PC-9 (cell line): Measurements from ENCODE around the gene PRAC2. TPM values are rescaled to one million over a fixed set of nuclear protein-coding genes. Genes with fewer than 3 reads are reported as not detected.

ENCODE experiments used
- BruUV-seq: library from RNA; stranded (reverse); fragments of 400-500 nt; replicated peaks from 2 replicates; lab custom pipeline; 2021; lab: Mats Ljungman, UMichigan
- CTCF ChIA-PET: fragments of 300-600 bp; sonication (Branson Sonifier 250); formaldehyde crosslinking; loops from one replicate; lab custom pipeline; 2022; ENCODE audit warnings: antibody characterized with exemption; lab: Charles Lee
- POLR2A ChIA-PET: fragments of 300-600 bp; sonication (Branson Sonifier 250); formaldehyde crosslinking; loops from one replicate; lab custom pipeline; 2022; ENCODE audit warnings: antibody characterized with exemption; ENCODE audit not compliant: unreplicated experiment; lab: Charles Lee
- DNase-seq, 2 experiments: peaks; one replicate each; pipeline versions ENCODE4 v3.0.0 to v3.0.0-alpha.2; 2015 to 2022; ENCODE audit warnings: mixed read lengths in 1 of 2
- H2AFZ ChIP-seq: fragments of 200-600 bp; sonication (generic); 2 replicates; pipeline ENCODE4 v1.8.1; 2017; ENCODE audit warnings: antibody characterized with exemption
- H3F3A ChIP-seq: fragments of 200-600 bp; sonication (generic); 2 replicates; pipeline ENCODE4 v1.8.1; 2017; ENCODE audit warnings: antibody characterized with exemption, mild to moderate bottlenecking, low read depth; ENCODE audit not compliant: insufficient read depth
- H3K27ac ChIP-seq: fragments of 200-600 bp; sonication (generic); 2 replicates; pipeline ENCODE4 v1.6.1; 2016; ENCODE audit warnings: mixed run types
- H3K27me3 ChIP-seq: fragments of 200-600 bp; sonication (generic); 2 replicates; pipeline ENCODE4 v1.6.1; 2016; ENCODE audit warnings: low read depth, mixed run types; ENCODE audit not compliant: insufficient read depth
- H3K36me3 ChIP-seq: fragments of 200-600 bp; sonication (generic); 2 replicates; pipeline ENCODE4 v1.6.1; 2016; ENCODE audit warnings: low read depth, mixed run types
- H3K4me1 ChIP-seq: fragments of 200-600 bp; sonication (generic); replicated peaks from 2 replicates; pipeline ENCODE4 v1.6.1; 2016; ENCODE audit warnings: mixed run types; ENCODE audit not compliant: insufficient read depth
- H3K4me2 ChIP-seq: fragments of 200-600 bp; sonication (generic); 2 replicates; pipeline ENCODE4 v1.6.1; 2017; ENCODE audit warnings: mixed run types
- H3K4me3 ChIP-seq: fragments of 200-600 bp; sonication (generic); 2 replicates; pipeline ENCODE4 v1.6.1; 2016; ENCODE audit warnings: mixed run types
- H3K79me2 ChIP-seq: fragments of 200-600 bp; sonication (generic); 2 replicates; pipeline ENCODE4 v1.6.1; 2017; ENCODE audit warnings: low read depth, mixed run types
- H3K9me2 ChIP-seq: fragments of 200-600 bp; sonication (generic); 2 replicates; pipeline ENCODE4 v1.8.1; 2017; ENCODE audit warnings: mild to moderate bottlenecking; ENCODE audit not compliant: insufficient read depth
- H3K9me3 ChIP-seq: fragments of 200-600 bp; sonication (generic); 2 replicates; pipeline ENCODE4 v1.8.1; 2016; ENCODE audit warnings: low read depth; ENCODE audit not compliant: insufficient read depth
- H4K20me1 ChIP-seq: fragments of 200-600 bp; sonication (generic); 2 replicates; pipeline ENCODE4 v1.8.1; 2017; ENCODE audit not compliant: insufficient read depth
- EZH2 ChIP-seq: fragments of 200-600 bp; sonication (generic); IDR thresholded peaks from 2 replicates; pipeline ENCODE4 v1.8.0; 2017; ENCODE audit warnings: antibody characterized with exemption, low read depth
- intact Hi-C: fragments of 100-400 bp; cut with micrococcal nuclease; formaldehyde crosslinking; loops from one replicate; pipeline ENCODE4 v1.10.0; 2022; ENCODE audit not compliant: unreplicated experiment
- total RNA-seq: library from RNA; stranded (reverse); gene quantifications from 2 replicates; pipeline ENCODE4 v1.2.3, GENCODE V29; 2021
- TF ChIP-seq, protein P1 (sequence below): fragments of 200-600 bp; sonication (generic); conservative IDR thresholded peaks from 2 replicates; pipeline ENCODE4 v1.6.1; 2017; ENCODE audit warnings: mixed run types, antibody characterized with exemption, mild to moderate bottlenecking, moderate library complexity

Gene PRAC2
- total RNA-seq, 1 experiment from 2014 or later, result not detected

DNA sequence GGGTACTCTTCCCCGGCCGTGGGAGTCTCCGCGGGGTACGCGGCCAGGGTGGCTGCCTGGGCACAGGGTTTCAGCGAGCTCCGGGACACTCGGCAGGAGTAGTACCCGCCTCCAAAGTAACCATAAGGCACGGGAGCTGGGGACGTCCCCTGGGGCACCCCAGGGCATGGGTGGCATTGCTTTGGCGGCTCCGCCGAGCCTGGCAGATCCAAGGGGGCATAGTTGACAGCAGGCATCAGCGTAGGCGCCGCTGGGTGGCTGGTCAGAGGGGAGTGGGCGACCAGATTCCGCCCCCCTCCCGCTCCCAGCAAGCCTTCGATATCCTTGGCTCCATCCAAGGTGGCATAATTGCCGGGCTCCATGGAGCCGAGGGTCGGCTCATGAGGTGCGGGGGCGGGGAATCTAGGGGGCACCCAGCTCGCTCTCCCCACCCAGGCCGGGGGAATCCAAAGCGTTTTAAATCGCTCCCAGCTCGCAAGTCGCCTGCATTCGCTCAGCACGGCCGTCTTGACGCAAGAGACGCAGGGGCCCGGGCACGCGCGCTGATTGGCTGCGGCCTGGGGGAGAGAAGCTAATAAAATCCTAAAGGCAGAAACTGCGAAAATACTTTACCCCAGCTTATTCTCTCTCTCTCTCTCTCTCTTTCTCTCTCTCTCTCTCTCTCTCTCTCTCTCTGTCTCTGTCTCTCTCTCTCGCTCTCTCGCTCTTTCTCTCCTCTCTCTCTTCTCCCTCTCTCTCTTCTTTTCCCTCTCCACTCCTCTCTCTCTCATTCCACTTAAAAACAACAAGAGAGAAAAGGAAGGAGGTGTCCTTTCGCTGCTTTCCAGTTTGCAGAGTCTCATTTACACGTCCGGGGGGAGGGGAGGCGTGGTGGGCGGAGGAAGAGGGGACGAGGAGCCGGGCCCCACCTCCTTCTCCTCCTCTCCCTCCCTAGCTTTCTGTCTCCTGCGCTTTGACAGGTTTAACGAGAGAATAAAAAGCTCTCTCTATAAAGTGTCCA is 5.5 kb downstream of the PRAC2 start, which contains the start of gene HOXB13:
Gene HOXB13, minus strand, starts transcription at position 519 of the 1,000 bp plus-strand sequence. Its CDS starts 157 bp downstream, at position 362.
- TF ChIP-seq, protein P1, sequence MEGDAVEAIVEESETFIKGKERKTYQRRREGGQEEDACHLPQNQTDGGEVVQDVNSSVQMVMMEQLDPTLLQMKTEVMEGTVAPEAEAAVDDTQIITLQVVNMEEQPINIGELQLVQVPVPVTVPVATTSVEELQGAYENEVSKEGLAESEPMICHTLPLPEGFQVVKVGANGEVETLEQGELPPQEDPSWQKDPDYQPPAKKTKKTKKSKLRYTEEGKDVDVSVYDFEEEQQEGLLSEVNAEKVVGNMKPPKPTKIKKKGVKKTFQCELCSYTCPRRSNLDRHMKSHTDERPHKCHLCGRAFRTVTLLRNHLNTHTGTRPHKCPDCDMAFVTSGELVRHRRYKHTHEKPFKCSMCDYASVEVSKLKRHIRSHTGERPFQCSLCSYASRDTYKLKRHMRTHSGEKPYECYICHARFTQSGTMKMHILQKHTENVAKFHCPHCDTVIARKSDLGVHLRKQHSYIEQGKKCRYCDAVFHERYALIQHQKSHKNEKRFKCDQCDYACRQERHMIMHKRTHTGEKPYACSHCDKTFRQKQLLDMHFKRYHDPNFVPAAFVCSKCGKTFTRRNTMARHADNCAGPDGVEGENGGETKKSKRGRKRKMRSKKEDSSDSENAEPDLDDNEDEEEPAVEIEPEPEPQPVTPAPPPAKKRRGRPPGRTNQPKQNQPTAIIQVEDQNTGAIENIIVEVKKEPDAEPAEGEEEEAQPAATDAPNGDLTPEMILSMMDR, result no peak
- TF ChIP-seq EZH2, result no peak
- intact Hi-C loops, result no loop called here
- H3K27ac ChIP-seq, result no peak within 1 kb of the TSS
- no peak within 1 kb of the TSS for H3K4me3 ChIP-seq
- no peaks in the 10 kb centered on the region for H3F3A ChIP-seq
- BruUV-seq, result no TSS peak
- H3K36me3 ChIP-seq, result no peaks in the 10 kb centered on the region
- H4K20me1 ChIP-seq, result no peaks in the 10 kb centered on the region
- H2AFZ ChIP-seq, result no peak within 1 kb of the TSS
- CTCF ChIA-PET, result interaction anchor here (1.0 kb wide), 1 partner anchor 150 kb away, joined by 3 read pairs; no protein-coding TSS in a partner anchor
- no peaks in the 10 kb centered on the region for H3K9me3 ChIP-seq
- H3K4me2 ChIP-seq, result no peak within 1 kb of the TSS
- peak in 1 of 2 experiments; percentile 16 for DNase-seq
- H3K79me2 ChIP-seq, result no peaks in the 10 kb centered on the region
- H3K27me3 ChIP-seq, result peaks cover 93% of the 10 kb centered on the region
- POLR2A ChIA-PET, result no interaction called here
- no peaks in the 10 kb centered on the region for H3K4me1 ChIP-seq
- no peaks in the 10 kb centered on the region for H3K9me2 ChIP-seq

DNA sequence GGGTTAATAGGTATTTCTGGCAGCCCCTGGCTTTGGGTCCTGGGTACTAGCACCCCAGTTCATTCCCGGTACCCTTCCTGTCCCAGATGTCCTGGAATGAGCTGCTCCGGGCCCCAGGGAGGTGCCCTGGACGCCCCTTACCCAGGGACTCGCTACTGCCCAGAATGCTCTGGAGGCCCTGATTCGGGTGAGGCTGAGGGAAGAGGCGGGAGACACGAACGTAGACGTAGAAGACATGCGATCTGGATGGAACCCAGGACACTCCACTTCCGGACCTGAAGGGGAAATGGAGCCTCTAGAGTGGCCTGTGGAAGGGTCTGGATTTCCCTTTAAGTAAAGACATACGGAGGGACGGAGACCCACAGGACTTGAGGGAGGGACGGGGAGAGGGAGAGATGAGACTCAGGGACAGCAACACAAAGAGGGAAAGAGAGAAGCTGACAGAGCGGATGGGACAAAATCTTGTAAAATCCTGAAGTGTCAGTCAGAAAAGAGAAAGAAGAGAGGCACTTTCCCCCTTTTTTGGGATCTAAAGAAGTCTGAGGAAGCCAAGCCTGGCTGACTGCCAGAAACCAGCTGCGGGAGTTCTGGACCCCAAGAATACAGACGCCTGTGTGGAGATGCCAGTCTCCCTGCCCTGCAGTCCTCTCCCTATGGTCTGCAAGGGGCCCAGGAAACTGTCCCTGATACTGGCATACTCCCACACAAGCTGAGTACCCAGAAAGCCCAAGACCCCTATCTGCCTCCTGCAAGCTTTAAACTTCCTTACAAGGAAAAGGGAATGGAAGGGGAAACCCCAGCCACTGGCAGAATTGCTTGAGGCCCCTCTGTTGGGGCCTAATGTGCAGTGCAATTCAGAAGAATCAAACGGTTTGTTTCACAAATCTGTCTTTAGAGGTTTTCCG is 6.6 kb downstream of the PRAC2 start:
- Histone ChIP-seq H3K4me2 (no peak overlapping the region), H3K79me2 (no peaks in the 10 kb centered on the region), H3K4me3 (no peak overlapping the region), H3K9me3 (no peaks in the 10 kb centered on the region), H3F3A (no peaks in the 10 kb centered on the region), H4K20me1 (no peaks in the 10 kb centered on the region), H2AFZ (no peak overlapping the region), H3K27ac (no peak overlapping the region), H3K36me3 (no peaks in the 10 kb centered on the region), H3K27me3 (peaks cover 98% of the 10 kb centered on the region), H3K4me1 (no peaks in the 10 kb centered on the region), H3K9me2 (no peaks in the 10 kb centered on the region)
- intact Hi-C loops, result no loop called here
- POLR2A ChIA-PET, result no interaction called here
- CTCF ChIA-PET, result no interaction called here
- TF ChIP-seq, protein P1, result no peak
- no peak for TF ChIP-seq EZH2
- BruUV-seq, result no TSS peak
- no peak for DNase-seq

DNA sequence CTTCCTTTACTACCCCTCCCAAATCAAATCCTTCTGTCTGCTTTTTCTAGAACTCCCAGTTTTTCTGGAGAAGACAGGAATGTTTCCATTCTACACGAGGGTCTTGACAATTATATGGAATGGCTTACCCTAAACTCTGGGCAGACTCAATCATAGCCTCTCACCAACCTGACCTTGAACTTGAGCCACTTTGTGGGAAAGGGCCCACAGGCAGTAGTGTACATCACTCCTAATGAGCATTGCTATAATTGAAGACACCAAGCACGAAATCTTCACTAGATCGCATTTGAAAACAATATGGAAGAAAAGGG is 7.2 kb downstream of the PRAC2 start:
- DNase-seq, result no peak
- ChIA-PET CTCF (interaction anchor here (0.6 kb wide), 1 partner anchor 149 kb away, joined by 3 read pairs; no protein-coding TSS in a partner anchor), POLR2A (no interaction called here)
- no peaks in the 10 kb centered on the region for H3K4me1 ChIP-seq
- no peaks in the 10 kb centered on the region for H4K20me1 ChIP-seq
- no peak overlapping the region for H3K27ac ChIP-seq
- intact Hi-C loops, result no loop called here
- no peak overlapping the region for H2AFZ ChIP-seq
- H3K27me3 ChIP-seq, result peaks cover 99% of the 10 kb centered on the region
- H3K36me3 ChIP-seq, result no peaks in the 10 kb centered on the region
- no peaks in the 10 kb centered on the region for H3K9me3 ChIP-seq
- H3K9me2 ChIP-seq, result no peaks in the 10 kb centered on the region
- H3K4me2 ChIP-seq, result no peak overlapping the region
- H3K79me2 ChIP-seq, result no peaks in the 10 kb centered on the region
- no peak overlapping the region for H3K4me3 ChIP-seq
- BruUV-seq, result no TSS peak
- TF ChIP-seq, protein P1, result no peak
- no peak for TF ChIP-seq EZH2
- no peaks in the 10 kb centered on the region for H3F3A ChIP-seq
